Measurements from ENCODE around the gene SLC9C2.

SLC9C2 gene

DNA sequence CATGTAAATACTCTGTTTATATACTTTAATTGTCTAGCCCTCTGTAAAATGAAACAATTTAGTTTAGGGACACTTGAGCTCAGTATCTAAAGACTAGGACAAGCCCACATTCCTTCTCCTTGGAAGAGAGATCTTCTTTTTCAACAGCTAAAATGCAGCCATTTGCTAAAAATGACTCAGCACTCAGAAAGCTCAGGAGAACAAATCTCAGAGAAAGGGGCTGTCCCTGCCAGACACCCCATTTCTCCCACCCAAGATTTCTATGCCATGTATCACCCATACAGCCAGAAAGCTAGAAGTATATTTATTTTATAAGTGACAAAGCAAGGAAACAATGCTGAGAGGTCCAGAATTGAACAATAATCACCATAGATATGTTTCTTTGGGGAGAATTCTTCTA, 148.9 kb downstream of the SLC9C2 start:
- no peak overlapping the region for H2AFZ ChIP-seq (ENCODE audit: low read depth)
- no peaks in the 10 kb centered on the region for H3K79me2 ChIP-seq (ENCODE audit: insufficient read depth, low read depth)
- no peak overlapping the region for H3K4me2 ChIP-seq
- H4K20me1 ChIP-seq (ENCODE audit: insufficient read depth) = no peaks in the 10 kb centered on the region
- no peak for TF ChIP-seq CTCF (conservative IDR thresholded peaks at IDR 0.05; ENCODE audit: low read depth, low read length)
- no peak overlapping the region for H3K4me3 ChIP-seq (IDR thresholded peaks at IDR 0.05; ENCODE audit: insufficient read depth, low read depth, low read length)
- no peak overlapping the region for H3K27ac ChIP-seq
- no peaks in the 10 kb centered on the region for H3K36me3 ChIP-seq (ENCODE audit: insufficient read depth)
- peaks cover 5% of the 10 kb centered on the region for H3K4me1 ChIP-seq (ENCODE audit: low read depth, poor library complexity, severe bottlenecking)
- no peaks in the 10 kb centered on the region for H3K27me3 ChIP-seq (ENCODE audit: insufficient read depth, low read depth)
- H3K9ac ChIP-seq = no peak overlapping the region

GRCh38 chr1:173451981-173452380, 150.9 kb downstream of the SLC9C2 start:
- Histone ChIP-seq H4K20me1 (ENCODE audit: insufficient read depth) (no peaks in the 10 kb centered on the region), H3K4me1 (ENCODE audit: low read depth, poor library complexity, severe bottlenecking) (peaks cover 5% of the 10 kb centered on the region), H3K27ac (no peak overlapping the region), H3K4me3 (IDR thresholded peaks at IDR 0.05; ENCODE audit: insufficient read depth, low read depth, low read length) (no peak overlapping the region), H3K27me3 (ENCODE audit: insufficient read depth, low read depth) (no peaks in the 10 kb centered on the region), H2AFZ (ENCODE audit: low read depth) (no peak overlapping the region), H3K79me2 (ENCODE audit: insufficient read depth, low read depth) (no peaks in the 10 kb centered on the region), H3K4me2 (no peak overlapping the region), H3K9ac (no peak overlapping the region), H3K36me3 (ENCODE audit: insufficient read depth) (no peaks in the 10 kb centered on the region)
- TF ChIP-seq CTCF (conservative IDR thresholded peaks at IDR 0.05; ENCODE audit: low read depth, low read length) = no peak

All from KMS-11 (cell line).